HepG2 (cell line): Measurements from ENCODE around the gene SRP14. TPM values are rescaled to one million over a fixed set of nuclear protein-coding genes. Genes with fewer than 3 reads are reported as not detected.

Experiments
- BRCA1 ChIP-seq: sonication (generic); formaldehyde crosslinking; IDR thresholded peaks from 2 replicates; pipeline ENCODE4 v1.4.0; 2020; ENCODE audit warnings: missing genetic modification reagents
- CREB1 ChIP-seq, 2 experiments: fragments of 450-650 bp in 1 of 2; IDR thresholded peaks; 2 replicates each; pipeline ENCODE4 v1.6.1; 2016 to 2017; ENCODE audit warnings: control low read depth in 1 of 2, mild to moderate bottlenecking in 1 of 2, missing compliant biosample characterization in 1 of 2, missing genetic modification characterization in 1 of 2
- ELF1 ChIP-seq: sonication (generic); formaldehyde crosslinking; IDR thresholded peaks from 2 replicates; pipeline ENCODE4 v1.4.0; 2020; ENCODE audit warnings: missing genetic modification reagents
- FOSL2 ChIP-seq: sonication (generic); formaldehyde crosslinking; IDR thresholded peaks from 2 replicates; pipeline ENCODE4 v1.4.0; 2020; ENCODE audit warnings: missing genetic modification reagents
- MTA3 ChIP-seq: sonication (generic); formaldehyde crosslinking; IDR thresholded peaks from 2 replicates; pipeline ENCODE4 v1.4.0; 2020; ENCODE audit warnings: missing genetic modification reagents
- NR3C1 ChIP-seq: sonication (generic); formaldehyde crosslinking; IDR thresholded peaks from 2 replicates; pipeline ENCODE4 v1.4.0; 2020; ENCODE audit warnings: missing genetic modification reagents
- SATB2 ChIP-seq: sonication (generic); formaldehyde crosslinking; IDR thresholded peaks from 2 replicates; pipeline ENCODE4 v1.5.0; 2020; ENCODE audit warnings: missing genetic modification reagents
- SOX6 ChIP-seq, 2 experiments: fragments of 450-650 bp in 1 of 2; sonication (generic) in 1 of 2; formaldehyde crosslinking in 1 of 2; IDR thresholded peaks; 2 replicates each; pipeline versions ENCODE4 v1.4.0 to v1.6.1; 2017 to 2020; ENCODE audit warnings: antibody characterized with exemption in 1 of 2, mild to moderate bottlenecking in 1 of 2, missing genetic modification reagents in 1 of 2
- SRY ChIP-seq: sonication (generic); formaldehyde crosslinking; IDR thresholded peaks from 2 replicates; pipeline ENCODE4 v1.8.0; 2022; ENCODE audit warnings: mild to moderate bottlenecking, missing genetic modification reagents
- ZFX ChIP-seq: sonication (generic); formaldehyde crosslinking; IDR thresholded peaks from 2 replicates; pipeline ENCODE4 v1.4.0; 2020; ENCODE audit warnings: mild to moderate bottlenecking, low read depth, missing genetic modification reagents, moderate library complexity
- ZNF205 ChIP-seq: IDR thresholded peaks from 2 replicates; pipeline ENCODE4 v1.6.1; 2018; ENCODE audit warnings: missing biosample characterization, missing genetic modification reagents
- ZNF547 ChIP-seq: sonication (generic); formaldehyde crosslinking; IDR thresholded peaks from 2 replicates; pipeline ENCODE4 v1.5.1; 2020; ENCODE audit warnings: mild to moderate bottlenecking, missing genetic modification reagents
- ZNF556 ChIP-seq: sonication (generic); formaldehyde crosslinking; IDR thresholded peaks from 2 replicates; pipeline ENCODE4 v1.4.0; 2020; ENCODE audit warnings: mild to moderate bottlenecking, missing genetic modification reagents, borderline replicate concordance
- polyA plus RNA-seq, 8 experiments: library from polyadenylated mRNA; depleted of rRNA in 3 of 8; stranded (reverse) in 7 of 8; unstranded in 1 of 8; fragments of >200 nt; fragmentation: Illumina TruSeq in 4 of 8; extraction: Trizol in 4 of 8; gene quantifications; 2 replicates each; pipeline versions ENCODE4 v1.2.1 to v1.2.3, GENCODE V29; 2011 to 2016; ENCODE audit warnings: low read depth in 4 of 8, missing spikeins in 1 of 8, mixed read lengths in 1 of 8; ENCODE audit not compliant: insufficient read depth in 1 of 8
- total RNA-seq, 5 experiments: library from RNA; depleted of rRNA; stranded (reverse); fragments of >200 nt; fragmentation: Illumina TruSeq; extraction: Trizol; gene quantifications; 2 replicates each; pipeline ENCODE4 v1.2.3, GENCODE V29; 2016; ENCODE audit warnings: low read depth in 1 of 5
- TF ChIP-seq, protein P1 (sequence below), 2 experiments: fragments of 450-650 bp in 1 of 2; sonication (generic) in 1 of 2; formaldehyde crosslinking; IDR thresholded peaks; 2 replicates each; pipeline versions ENCODE4 v1.5.0 to v1.8.0; 2020 to 2022; ENCODE audit warnings: mild to moderate bottlenecking in 1 of 2, missing genetic modification reagents in 1 of 2
- TF ChIP-seq, protein P2 (sequence below): sonication (generic); formaldehyde crosslinking; IDR thresholded peaks from 2 replicates; pipeline ENCODE4 v1.4.0; 2020; ENCODE audit warnings: missing genetic modification reagents, low read depth, mild to moderate bottlenecking, borderline replicate concordance
- TF ChIP-seq, protein P3 (sequence below): IDR thresholded peaks from 2 replicates; pipeline ENCODE4 v1.6.1; 2016; ENCODE audit warnings: low read depth, missing genetic modification reagents, missing compliant biosample characterization
- TF ChIP-seq, protein P4 (sequence below): sonication (generic); formaldehyde crosslinking; conservative IDR thresholded peaks from 2 replicates; pipeline ENCODE4 v1.4.0; 2020; ENCODE audit warnings: mild to moderate bottlenecking, missing genetic modification reagents, moderate library complexity
- TF ChIP-seq, protein P5 (sequence below): IDR thresholded peaks from 2 replicates; pipeline ENCODE4 v1.6.1; 2012; ENCODE audit warnings: inconsistent platforms

The SRP14 gene
- total and polyA plus RNA-seq, 2 of the 13 experiments (the other 11 are each of a cell fraction or from before 2014, with no cell fraction given), result 208 to 356 TPM

DNA sequence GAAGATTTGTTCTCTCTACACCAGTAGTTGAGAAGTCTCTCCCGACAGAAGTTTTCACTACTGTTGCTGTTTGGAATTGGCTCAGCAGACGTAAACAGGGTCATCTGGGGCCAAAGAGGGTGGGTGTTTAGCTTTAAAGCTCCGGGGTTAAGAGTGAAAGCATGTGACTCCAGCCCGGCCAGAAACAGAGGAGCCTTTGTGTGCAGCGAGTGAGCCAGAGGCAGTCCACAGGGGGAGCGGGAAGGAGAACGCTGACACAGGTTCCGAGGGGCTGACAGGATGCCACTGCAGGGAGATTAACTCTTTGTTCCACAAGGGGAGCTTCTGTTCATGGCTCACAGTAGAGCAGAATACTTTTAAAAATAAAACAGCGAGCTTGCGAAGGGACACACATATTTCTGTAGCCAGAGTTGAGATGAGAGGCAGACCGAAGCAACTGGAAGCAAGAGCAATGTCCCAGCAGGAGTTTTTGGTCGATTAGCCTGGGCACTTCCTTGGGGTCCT is 42.8 kb upstream of the SRP14 start (continued):
- TF ChIP-seq CREB1 (IDR thresholded peaks at IDR 0.05) (0 out of 2 replicates have a peak, but pooled peaks have one; percentile 3), CREB1 (CRISPR knock-in tag; IDR thresholded peaks at IDR 0.05) (peak; percentile 71), SOX6 (IDR thresholded peaks at IDR 0.05) (no peak), SOX6 (CRISPR knock-in tag; IDR thresholded peaks at IDR 0.05) (peak; percentile 87), NR3C1 (CRISPR knock-in tag) (no peak), ZNF547 (CRISPR knock-in tag) (no peak), MTA3 (CRISPR knock-in tag) (no peak), SRY (CRISPR knock-in tag) (0 out of 2 replicates have a peak, but pooled peaks have one; percentile 36), ZNF205 (CRISPR knock-in tag) (0 out of 2 replicates have a peak, but pooled peaks have one; percentile 44), FOSL2 (CRISPR knock-in tag) (peak; percentile 77), ELF1 (CRISPR knock-in tag) (peak; percentile 59), ZNF556 (no peak), BRCA1 (CRISPR knock-in tag) (peak; percentile 79; the same call in 1 of the 2 replicates), ZFX (CRISPR knock-in tag) (peak; percentile 31; the same call in 1 of the 2 replicates), SATB2 (CRISPR knock-in tag) (no peak)
- TF ChIP-seq, protein P1, sequence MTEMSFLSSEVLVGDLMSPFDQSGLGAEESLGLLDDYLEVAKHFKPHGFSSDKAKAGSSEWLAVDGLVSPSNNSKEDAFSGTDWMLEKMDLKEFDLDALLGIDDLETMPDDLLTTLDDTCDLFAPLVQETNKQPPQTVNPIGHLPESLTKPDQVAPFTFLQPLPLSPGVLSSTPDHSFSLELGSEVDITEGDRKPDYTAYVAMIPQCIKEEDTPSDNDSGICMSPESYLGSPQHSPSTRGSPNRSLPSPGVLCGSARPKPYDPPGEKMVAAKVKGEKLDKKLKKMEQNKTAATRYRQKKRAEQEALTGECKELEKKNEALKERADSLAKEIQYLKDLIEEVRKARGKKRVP (CRISPR knock-in tag; IDR thresholded peaks at IDR 0.05), result peak in 1 of 2 experiments; percentile 53; a peak in 2 of 4 replicates
- TF ChIP-seq, protein P2, sequence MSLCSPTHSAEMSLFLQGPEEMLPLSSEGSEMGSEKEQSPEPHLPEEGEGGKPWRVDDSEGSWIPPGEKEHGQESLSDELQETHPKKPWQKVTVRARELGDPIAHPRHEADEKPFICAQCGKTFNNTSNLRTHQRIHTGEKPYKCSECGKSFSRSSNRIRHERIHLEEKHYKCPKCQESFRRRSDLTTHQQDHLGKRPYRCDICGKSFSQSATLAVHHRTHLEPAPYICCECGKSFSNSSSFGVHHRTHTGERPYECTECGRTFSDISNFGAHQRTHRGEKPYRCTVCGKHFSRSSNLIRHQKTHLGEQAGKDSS, result peak; percentile 77; the same call in 1 of the 2 replicates
- TF ChIP-seq, protein P3, sequence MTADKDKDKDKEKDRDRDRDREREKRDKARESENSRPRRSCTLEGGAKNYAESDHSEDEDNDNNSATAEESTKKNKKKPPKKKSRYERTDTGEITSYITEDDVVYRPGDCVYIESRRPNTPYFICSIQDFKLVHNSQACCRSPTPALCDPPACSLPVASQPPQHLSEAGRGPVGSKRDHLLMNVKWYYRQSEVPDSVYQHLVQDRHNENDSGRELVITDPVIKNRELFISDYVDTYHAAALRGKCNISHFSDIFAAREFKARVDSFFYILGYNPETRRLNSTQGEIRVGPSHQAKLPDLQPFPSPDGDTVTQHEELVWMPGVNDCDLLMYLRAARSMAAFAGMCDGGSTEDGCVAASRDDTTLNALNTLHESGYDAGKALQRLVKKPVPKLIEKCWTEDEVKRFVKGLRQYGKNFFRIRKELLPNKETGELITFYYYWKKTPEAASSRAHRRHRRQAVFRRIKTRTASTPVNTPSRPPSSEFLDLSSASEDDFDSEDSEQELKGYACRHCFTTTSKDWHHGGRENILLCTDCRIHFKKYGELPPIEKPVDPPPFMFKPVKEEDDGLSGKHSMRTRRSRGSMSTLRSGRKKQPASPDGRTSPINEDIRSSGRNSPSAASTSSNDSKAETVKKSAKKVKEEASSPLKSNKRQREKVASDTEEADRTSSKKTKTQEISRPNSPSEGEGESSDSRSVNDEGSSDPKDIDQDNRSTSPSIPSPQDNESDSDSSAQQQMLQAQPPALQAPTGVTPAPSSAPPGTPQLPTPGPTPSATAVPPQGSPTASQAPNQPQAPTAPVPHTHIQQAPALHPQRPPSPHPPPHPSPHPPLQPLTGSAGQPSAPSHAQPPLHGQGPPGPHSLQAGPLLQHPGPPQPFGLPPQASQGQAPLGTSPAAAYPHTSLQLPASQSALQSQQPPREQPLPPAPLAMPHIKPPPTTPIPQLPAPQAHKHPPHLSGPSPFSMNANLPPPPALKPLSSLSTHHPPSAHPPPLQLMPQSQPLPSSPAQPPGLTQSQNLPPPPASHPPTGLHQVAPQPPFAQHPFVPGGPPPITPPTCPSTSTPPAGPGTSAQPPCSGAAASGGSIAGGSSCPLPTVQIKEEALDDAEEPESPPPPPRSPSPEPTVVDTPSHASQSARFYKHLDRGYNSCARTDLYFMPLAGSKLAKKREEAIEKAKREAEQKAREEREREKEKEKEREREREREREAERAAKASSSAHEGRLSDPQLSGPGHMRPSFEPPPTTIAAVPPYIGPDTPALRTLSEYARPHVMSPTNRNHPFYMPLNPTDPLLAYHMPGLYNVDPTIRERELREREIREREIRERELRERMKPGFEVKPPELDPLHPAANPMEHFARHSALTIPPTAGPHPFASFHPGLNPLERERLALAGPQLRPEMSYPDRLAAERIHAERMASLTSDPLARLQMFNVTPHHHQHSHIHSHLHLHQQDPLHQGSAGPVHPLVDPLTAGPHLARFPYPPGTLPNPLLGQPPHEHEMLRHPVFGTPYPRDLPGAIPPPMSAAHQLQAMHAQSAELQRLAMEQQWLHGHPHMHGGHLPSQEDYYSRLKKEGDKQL (CRISPR knock-in tag), result 0 out of 2 replicates have a peak, but pooled peaks have one; percentile 22
- TF ChIP-seq, protein P4, sequence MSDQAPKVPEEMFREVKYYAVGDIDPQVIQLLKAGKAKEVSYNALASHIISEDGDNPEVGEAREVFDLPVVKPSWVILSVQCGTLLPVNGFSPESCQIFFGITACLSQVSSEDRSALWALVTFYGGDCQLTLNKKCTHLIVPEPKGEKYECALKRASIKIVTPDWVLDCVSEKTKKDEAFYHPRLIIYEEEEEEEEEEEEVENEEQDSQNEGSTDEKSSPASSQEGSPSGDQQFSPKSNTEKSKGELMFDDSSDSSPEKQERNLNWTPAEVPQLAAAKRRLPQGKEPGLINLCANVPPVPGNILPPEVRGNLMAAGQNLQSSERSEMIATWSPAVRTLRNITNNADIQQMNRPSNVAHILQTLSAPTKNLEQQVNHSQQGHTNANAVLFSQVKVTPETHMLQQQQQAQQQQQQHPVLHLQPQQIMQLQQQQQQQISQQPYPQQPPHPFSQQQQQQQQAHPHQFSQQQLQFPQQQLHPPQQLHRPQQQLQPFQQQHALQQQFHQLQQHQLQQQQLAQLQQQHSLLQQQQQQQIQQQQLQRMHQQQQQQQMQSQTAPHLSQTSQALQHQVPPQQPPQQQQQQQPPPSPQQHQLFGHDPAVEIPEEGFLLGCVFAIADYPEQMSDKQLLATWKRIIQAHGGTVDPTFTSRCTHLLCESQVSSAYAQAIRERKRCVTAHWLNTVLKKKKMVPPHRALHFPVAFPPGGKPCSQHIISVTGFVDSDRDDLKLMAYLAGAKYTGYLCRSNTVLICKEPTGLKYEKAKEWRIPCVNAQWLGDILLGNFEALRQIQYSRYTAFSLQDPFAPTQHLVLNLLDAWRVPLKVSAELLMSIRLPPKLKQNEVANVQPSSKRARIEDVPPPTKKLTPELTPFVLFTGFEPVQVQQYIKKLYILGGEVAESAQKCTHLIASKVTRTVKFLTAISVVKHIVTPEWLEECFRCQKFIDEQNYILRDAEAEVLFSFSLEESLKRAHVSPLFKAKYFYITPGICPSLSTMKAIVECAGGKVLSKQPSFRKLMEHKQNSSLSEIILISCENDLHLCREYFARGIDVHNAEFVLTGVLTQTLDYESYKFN (CRISPR knock-in tag), result peak; percentile 87
- TF ChIP-seq, protein P5, sequence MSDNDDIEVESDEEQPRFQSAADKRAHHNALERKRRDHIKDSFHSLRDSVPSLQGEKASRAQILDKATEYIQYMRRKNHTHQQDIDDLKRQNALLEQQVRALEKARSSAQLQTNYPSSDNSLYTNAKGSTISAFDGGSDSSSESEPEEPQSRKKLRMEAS, result peak; percentile 79
